ENCODE results near the gene NUTM2F. TPM values are rescaled to one million over a fixed set of nuclear protein-coding genes. Genes with fewer than 3 reads are reported as not detected.
"Not testable (repeated sequence)": the region's sequence is repeated elsewhere in the genome, so short reads cannot be mapped to it uniquely, and the experiment has no call there.

Gene NUTM2F
- total RNA-seq, 1 experiment from 2014 or later = not detected

GRCh38 chr9:94348754-94349153 is 20.3 kb upstream of the NUTM2F start:
- H3K9me3 Mint-ChIP-seq; H3K27me3 ChIP-seq (ENCODE audit: insufficient read depth, low read length); H3K27ac Mint-ChIP-seq: not testable (repeated sequence)

DNA sequence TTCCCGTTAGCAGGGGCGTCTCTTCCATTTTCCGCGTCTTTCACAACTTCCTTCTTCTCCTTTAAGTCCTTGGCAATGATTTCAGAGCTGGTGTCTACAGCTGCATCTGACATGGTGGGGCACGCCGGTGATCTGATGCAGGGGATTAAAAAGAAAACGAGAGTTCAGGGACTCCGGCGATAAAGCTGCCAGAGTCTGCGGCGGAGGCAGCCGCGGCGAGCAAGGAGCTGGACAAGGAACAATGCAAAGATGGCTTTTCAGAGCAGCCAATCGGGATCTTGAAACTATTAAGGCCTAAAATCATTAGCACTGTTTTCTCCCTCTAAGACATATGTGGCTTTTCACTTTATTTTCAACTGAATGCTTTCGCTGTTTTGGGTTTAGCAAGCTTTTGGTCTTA is 19.0 kb upstream of the NUTM2F start:
- not testable (repeated sequence) for H3K79me2 ChIP-seq (ENCODE audit: insufficient read depth, low read length); H3K18ac ChIP-seq (ENCODE audit: insufficient read length, low read depth, low read length); H3K23ac ChIP-seq (ENCODE audit: insufficient read length, low read depth, low read length); H3K27ac ChIP-seq (ENCODE audit: insufficient read length, low read depth, low read length); H3K27ac Mint-ChIP-seq; H3K79me1 ChIP-seq (ENCODE audit: insufficient read depth, low read depth, low read length, poor library complexity, severe bottlenecking); DNase-seq; H3K9me3 ChIP-seq (ENCODE audit: control insufficient read depth, low read depth, low read length); H3K4me1 Mint-ChIP-seq; H2AK5ac ChIP-seq (ENCODE audit: insufficient read length, low read length); H3K4ac ChIP-seq (ENCODE audit: low read depth, low read length); H3K27me3 Mint-ChIP-seq (ENCODE audit: low read depth); H2BK15ac ChIP-seq (ENCODE audit: low read depth, low read length); H2BK12ac ChIP-seq (ENCODE audit: insufficient read length, low read depth, low read length); H3K14ac ChIP-seq (ENCODE audit: insufficient read depth, low read length); H3T11ph ChIP-seq (ENCODE audit: low read length); H4K20me1 ChIP-seq (ENCODE audit: control insufficient read depth, insufficient read depth, insufficient read length); H3K56ac ChIP-seq (ENCODE audit: insufficient read length, low read depth, low read length); H4K8ac ChIP-seq (replicated peaks; ENCODE audit: insufficient read length, low read depth, low read length); H2BK5ac ChIP-seq (ENCODE audit: insufficient read length, low read length); H3K36me3 Mint-ChIP-seq (ENCODE audit: insufficient read depth in 1 of 3, low read depth in 3 of 3); H3K4me3 Mint-ChIP-seq; H4K5ac ChIP-seq (ENCODE audit: insufficient read length, low read depth, low read length); H3K4me2 ChIP-seq (ENCODE audit: insufficient read depth, insufficient read length, low read length); H3K4me1 ChIP-seq (ENCODE audit: insufficient read depth, low read length); H2BK20ac ChIP-seq (ENCODE audit: low read depth, low read length, poor library complexity, severe bottlenecking); H3K23me2 ChIP-seq (ENCODE audit: insufficient read length, low read depth, low read length, poor library complexity, severe bottlenecking); H3K9me3 Mint-ChIP-seq; H3K27me3 ChIP-seq (ENCODE audit: insufficient read depth, low read length); H2AFZ ChIP-seq (ENCODE audit: low read length); H3K9ac ChIP-seq (ENCODE audit: extremely low read depth, insufficient read length, low read length); H2BK120ac ChIP-seq (ENCODE audit: low read depth, low read length, poor library complexity, severe bottlenecking); H4K91ac ChIP-seq (ENCODE audit: insufficient read length, low read depth, low read length)
- WGBS (ENCODE audit: extremely low coverage, insufficient read length, low lambda C conversion rate) = no CpG with 5 or more reads among the region's 16 CpGs

More at GRCh38 chr9:94348754-94349153, 20.3 kb upstream of the NUTM2F start:
- H3K14ac ChIP-seq (ENCODE audit: insufficient read depth, low read length); H4K8ac ChIP-seq (replicated peaks; ENCODE audit: insufficient read length, low read depth, low read length); H3T11ph ChIP-seq (ENCODE audit: low read length); H2BK20ac ChIP-seq (ENCODE audit: low read depth, low read length, poor library complexity, severe bottlenecking); H2AK5ac ChIP-seq (ENCODE audit: insufficient read length, low read length); H4K5ac ChIP-seq (ENCODE audit: insufficient read length, low read depth, low read length); H3K23ac ChIP-seq (ENCODE audit: insufficient read length, low read depth, low read length); H3K9me3 ChIP-seq (ENCODE audit: control insufficient read depth, low read depth, low read length); H4K20me1 ChIP-seq (ENCODE audit: control insufficient read depth, insufficient read depth, insufficient read length); H2BK12ac ChIP-seq (ENCODE audit: insufficient read length, low read depth, low read length); H3K4ac ChIP-seq (ENCODE audit: low read depth, low read length); H3K4me1 Mint-ChIP-seq; H3K27me3 Mint-ChIP-seq (ENCODE audit: low read depth); H3K79me2 ChIP-seq (ENCODE audit: insufficient read depth, low read length); H2BK120ac ChIP-seq (ENCODE audit: low read depth, low read length, poor library complexity, severe bottlenecking); H3K4me2 ChIP-seq (ENCODE audit: insufficient read depth, insufficient read length, low read length); H2BK5ac ChIP-seq (ENCODE audit: insufficient read length, low read length); H3K18ac ChIP-seq (ENCODE audit: insufficient read length, low read depth, low read length); H3K9ac ChIP-seq (ENCODE audit: extremely low read depth, insufficient read length, low read length); H3K23me2 ChIP-seq (ENCODE audit: insufficient read length, low read depth, low read length, poor library complexity, severe bottlenecking); H2AFZ ChIP-seq (ENCODE audit: low read length); DNase-seq; H3K79me1 ChIP-seq (ENCODE audit: insufficient read depth, low read depth, low read length, poor library complexity, severe bottlenecking); H4K91ac ChIP-seq (ENCODE audit: insufficient read length, low read depth, low read length); H2BK15ac ChIP-seq (ENCODE audit: low read depth, low read length); H3K27ac ChIP-seq (ENCODE audit: insufficient read length, low read depth, low read length); H3K56ac ChIP-seq (ENCODE audit: insufficient read length, low read depth, low read length); H3K4me3 Mint-ChIP-seq; H3K36me3 Mint-ChIP-seq (ENCODE audit: insufficient read depth in 1 of 3, low read depth in 3 of 3); H3K4me1 ChIP-seq (ENCODE audit: insufficient read depth, low read length): not testable (repeated sequence)
- WGBS (ENCODE audit: extremely low coverage, insufficient read length, low lambda C conversion rate) = no CpG with 5 or more reads among the region's 3 CpGs
